Measurements from ENCODE around the gene DIP2C.

Gene DIP2C

GRCh38 chr10:625333-625696 lies 64.2 kb downstream of the DIP2C start:
- DNase-seq: no peak

GRCh38 chr10:624605-625332 lies 64.7 kb downstream of the DIP2C start:
- no peak for DNase-seq

GRCh38 chr10:624312-624604 lies 65.2 kb downstream of the DIP2C start:
- no peak for DNase-seq

DNA sequence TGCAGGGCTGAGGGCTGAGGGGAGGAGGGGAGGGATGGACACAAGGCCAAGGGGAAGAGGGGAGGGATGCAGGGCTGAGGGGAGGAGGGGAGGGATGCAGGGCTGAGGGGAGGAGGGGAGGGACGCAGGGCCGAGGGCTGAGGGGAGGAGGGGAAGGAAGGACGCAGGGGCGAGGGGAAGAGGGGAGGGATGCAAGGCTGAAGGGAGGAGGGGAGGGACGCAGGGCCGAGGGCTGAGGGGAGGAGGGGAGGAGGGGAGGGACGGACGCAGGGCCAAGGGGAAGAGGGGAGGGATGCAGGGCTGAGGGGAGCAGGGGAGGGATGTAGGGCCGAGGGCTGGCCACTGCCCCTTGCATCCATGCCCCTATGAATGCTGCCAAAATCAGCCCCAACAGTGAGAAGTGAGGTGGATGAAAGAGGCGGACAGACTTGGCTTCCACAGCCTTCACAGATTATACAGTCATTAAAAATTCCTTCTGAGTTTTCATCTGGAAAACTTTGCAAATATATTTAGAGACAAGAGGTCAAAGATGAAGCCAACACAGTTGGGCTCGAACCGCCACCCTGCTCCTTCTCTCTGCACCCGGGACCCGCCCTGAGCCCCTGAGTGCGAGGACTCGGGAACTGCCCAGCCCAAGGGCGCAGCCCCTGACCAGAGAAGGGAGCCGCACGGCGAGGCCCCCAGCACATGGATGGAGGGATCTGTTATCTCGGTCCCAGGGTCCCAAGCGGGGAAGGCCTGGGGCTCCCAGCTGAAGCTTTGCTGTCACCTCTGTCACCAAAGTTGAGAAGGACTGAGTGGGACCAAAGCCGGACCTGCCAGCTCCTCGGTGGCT lies 65.8 kb downstream of the DIP2C start:
- DNase-seq: no peak

DNA sequence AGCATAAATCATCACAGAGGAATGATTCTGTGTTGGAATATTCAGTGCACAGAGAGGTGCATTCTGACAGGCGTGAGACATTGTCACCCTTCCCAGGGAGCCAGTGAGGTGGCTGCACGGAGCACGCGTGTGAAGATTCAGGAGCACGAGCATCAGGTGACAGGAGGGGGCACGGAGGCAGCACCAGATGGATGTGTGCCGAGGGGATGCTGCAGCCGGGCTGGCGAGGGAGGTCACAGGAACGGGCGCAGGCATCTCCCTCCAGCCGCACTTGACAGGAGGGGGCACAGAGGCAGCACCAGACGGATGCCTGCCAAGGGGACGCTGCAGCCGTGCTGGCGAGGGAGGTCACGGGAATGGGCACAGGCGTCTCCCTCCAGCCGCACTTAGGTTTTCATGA lies 66.5 kb downstream of the DIP2C start:
- DNase-seq: no peak

DNA sequence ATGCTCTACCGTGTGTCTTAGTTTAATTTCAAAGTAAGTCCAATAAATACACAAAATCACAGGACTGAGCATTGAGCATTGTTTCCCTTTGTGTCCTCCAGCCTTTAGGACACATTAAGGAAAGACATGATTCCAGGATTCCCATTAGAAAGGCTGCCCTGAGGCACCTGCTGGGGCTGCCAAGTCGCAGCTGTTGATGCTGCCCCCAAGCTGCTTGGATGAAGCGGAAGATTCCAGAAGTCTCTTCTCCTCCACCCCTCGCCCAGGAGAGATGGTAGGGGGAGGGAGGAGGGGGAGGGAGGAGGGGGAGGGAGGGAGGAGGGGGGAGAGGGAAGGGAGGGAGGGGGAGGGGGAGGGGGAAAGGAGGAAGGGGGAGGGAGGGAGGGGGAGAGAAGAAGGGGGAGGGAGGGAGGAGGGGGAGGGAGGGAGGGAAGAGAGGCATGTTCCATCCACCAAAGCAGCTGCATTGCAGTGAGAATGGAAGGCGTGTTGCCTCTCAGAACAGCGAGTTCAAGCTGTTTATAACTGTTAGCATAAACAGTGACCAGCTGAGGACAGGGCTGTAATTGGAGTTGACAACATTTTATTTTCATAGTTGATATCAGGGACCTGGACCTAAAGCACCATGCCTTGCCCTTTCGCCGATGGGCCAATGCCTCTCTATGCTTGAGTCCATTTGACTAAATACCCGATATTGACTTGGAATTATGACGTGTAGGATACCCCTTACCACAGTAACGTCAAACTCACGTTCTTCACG lies 67.3 kb downstream of the DIP2C start:
- no peak for DNase-seq

DNA sequence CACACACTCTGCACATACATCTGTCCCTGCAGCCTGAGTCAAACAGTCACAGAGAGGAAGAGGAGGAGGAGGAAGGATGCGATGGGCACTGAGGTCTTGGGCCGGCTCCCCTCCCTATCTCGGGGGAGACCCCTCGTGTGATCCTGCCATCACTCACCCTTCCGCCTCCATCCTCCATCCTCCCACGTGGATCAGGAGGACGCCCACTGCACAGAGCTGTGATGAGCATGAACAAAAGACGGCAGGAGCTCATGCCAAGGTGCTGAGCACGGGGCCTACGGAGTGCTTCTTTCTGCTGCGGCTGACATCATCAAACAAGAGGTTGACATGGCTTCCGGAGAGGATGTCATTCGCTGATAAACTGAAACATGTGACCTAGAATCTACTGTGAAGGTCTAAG lies 68.0 kb downstream of the DIP2C start:
- DNase-seq: no peak

GRCh38 chr10:620971-621370 lies 68.5 kb downstream of the DIP2C start:
- no peak for DNase-seq

GRCh38 chr10:620417-620816 lies 69.1 kb downstream of the DIP2C start:
- no peak for DNase-seq

DNA sequence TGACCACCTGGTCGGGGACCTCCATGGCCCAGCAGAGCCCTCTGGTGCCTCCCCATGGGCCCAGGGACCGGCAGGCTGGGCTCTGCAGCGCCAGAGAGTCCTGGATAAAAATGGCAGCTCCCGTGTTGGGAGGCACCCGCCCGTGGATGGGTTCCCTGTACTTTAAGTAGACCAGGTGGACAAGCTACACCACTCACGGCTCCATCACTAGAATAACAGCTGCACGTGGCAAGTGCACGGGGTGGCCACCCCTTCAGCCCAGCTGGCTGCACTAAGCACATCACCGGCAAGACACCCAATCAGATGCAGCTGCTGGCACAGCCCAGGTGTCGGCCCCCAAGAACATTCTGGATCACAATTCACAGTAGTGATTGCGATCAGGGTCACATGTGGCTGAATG lies 69.8 kb downstream of the DIP2C start:
- DNase-seq: no peak

GRCh38 chr10:618229-618989 lies 71.1 kb downstream of the DIP2C start:
- no peak for DNase-seq

GRCh38 chr10:617471-617870 lies 72.0 kb downstream of the DIP2C start:
- no peak for DNase-seq

- no peak for DNase-seq
Measured at GRCh38 chr10:615583-616152, 73.8 kb downstream of the DIP2C start.

DNA sequence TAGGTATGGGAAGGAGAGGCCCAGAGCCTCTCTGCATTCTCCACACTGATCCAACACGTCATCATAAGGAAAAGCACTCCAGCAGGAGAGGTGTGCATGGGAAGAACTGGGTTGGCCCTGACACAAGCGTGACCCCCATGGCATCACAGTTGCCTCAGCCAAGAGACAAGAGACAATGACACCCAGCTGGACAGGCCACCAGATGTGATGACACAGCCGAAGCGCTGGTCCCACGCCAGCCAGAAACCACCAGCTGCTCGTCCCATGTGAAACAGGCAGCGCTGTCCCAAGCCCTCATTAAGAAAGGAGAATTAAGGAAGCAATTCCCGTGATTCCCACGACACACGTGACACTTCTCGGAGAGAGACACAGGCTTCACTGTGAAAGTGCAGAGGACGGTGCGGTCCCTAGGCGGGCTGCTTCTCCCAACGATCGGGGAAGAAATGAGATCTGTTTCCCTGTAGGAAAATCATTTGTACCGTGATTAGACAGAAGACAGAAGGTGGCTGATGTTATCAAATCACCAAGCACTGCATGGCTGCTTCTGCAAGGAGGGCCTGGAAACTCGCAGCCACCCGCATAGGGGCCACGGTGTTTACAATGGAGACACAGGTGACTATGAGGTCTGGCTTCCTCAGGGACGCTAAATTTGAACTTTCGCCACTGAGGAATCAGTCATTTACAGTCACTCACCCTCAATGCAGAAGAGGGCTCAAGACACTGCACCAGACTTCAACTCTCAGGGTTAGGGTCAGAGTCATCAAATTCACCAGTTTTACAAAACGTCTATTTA lies 74.5 kb downstream of the DIP2C start:
- DNase-seq: no peak

GRCh38 chr10:614139-614711 lies 75.2 kb downstream of the DIP2C start:
- no peak for DNase-seq

- DNase-seq: no peak
Measured at GRCh38 chr10:613271-614138, 76.0 kb downstream of the DIP2C start.

GRCh38 chr10:612696-613095 lies 76.8 kb downstream of the DIP2C start:
- DNase-seq: no peak

GRCh38 chr10:610642-611305 lies 78.7 kb downstream of the DIP2C start:
- peak; percentile 51 to 63 for DNase-seq

GRCh38 chr10:609868-610545 lies 79.5 kb downstream of the DIP2C start:
- no peak for DNase-seq
